ENCODE measurements around the gene CLEC20A.

The CLEC20A gene

GRCh38 chr1:178498896-178499675 lies 2.3 kb upstream of the CLEC20A start:
- FAIRE-seq, result no peak

GRCh38 chr1:178497903-178498478 lies 1.2 kb upstream of the CLEC20A start:
- FAIRE-seq, result no peak

- no peak for FAIRE-seq
Observed at GRCh38 chr1:178495741-178496409, 889 bp downstream of the CLEC20A start.

- no peak for FAIRE-seq
Observed at GRCh38 chr1:178495158-178495557, 1.6 kb downstream of the CLEC20A start.

- FAIRE-seq, result no peak
Observed at GRCh38 chr1:178494569-178494971, 2.2 kb downstream of the CLEC20A start.

GRCh38 chr1:178493301-178493741 lies 3.4 kb downstream of the CLEC20A start:
- FAIRE-seq, result no peak

GRCh38 chr1:178492341-178492740 lies 4.4 kb downstream of the CLEC20A start:
- no peak for FAIRE-seq

- FAIRE-seq, result no peak
Observed at GRCh38 chr1:178491721-178492120, 5.0 kb downstream of the CLEC20A start.

- no peak for FAIRE-seq
Observed at GRCh38 chr1:178490967-178491366, 5.8 kb downstream of the CLEC20A start.

GRCh38 chr1:178490136-178490535 lies 6.6 kb downstream of the CLEC20A start:
- FAIRE-seq, result no peak

GRCh38 chr1:178489399-178489798 lies 7.4 kb downstream of the CLEC20A start:
- no peak for FAIRE-seq

- FAIRE-seq, result no peak
Observed at GRCh38 chr1:178488393-178488792, 8.4 kb downstream of the CLEC20A start.

GRCh38 chr1:178487070-178487615 lies 9.6 kb downstream of the CLEC20A start:
- no peak for FAIRE-seq

GRCh38 chr1:178486100-178487069 lies 10.4 kb downstream of the CLEC20A start:
- no peak for FAIRE-seq

- FAIRE-seq, result no peak
Observed at GRCh38 chr1:178485541-178485981, 11.2 kb downstream of the CLEC20A start.

GRCh38 chr1:178484698-178485225 lies 12.0 kb downstream of the CLEC20A start:
- no peak for FAIRE-seq

- FAIRE-seq, result no peak
Observed at GRCh38 chr1:178483251-178483957, 13.4 kb downstream of the CLEC20A start.

- no peak for FAIRE-seq
Observed at GRCh38 chr1:178477841-178478240, 18.9 kb downstream of the CLEC20A start.

- FAIRE-seq, result no peak
Observed at GRCh38 chr1:178477373-178477772, 19.4 kb downstream of the CLEC20A start.

- FAIRE-seq, result no peak
Observed at GRCh38 chr1:178472531-178472930, 24.2 kb downstream of the CLEC20A start.

- peak; percentile 24 for FAIRE-seq
Observed at GRCh38 chr1:178470411-178470960, 26.3 kb downstream of the CLEC20A start.

Measured in islet of Langerhans (tissue), 1 donor.